SIG-M5 (cell line): ENCODE data around the gene SRRT.
"Not testable (repeated sequence)": the region's sequence is repeated elsewhere in the genome, so short reads cannot be mapped to it uniquely, and the experiment has no call there.

Experiments
- DNase-seq: peaks from one replicate; lab custom pipeline; 2025; lab: John Stamatoyannopoulos, UW

SRRT gene

DNA sequence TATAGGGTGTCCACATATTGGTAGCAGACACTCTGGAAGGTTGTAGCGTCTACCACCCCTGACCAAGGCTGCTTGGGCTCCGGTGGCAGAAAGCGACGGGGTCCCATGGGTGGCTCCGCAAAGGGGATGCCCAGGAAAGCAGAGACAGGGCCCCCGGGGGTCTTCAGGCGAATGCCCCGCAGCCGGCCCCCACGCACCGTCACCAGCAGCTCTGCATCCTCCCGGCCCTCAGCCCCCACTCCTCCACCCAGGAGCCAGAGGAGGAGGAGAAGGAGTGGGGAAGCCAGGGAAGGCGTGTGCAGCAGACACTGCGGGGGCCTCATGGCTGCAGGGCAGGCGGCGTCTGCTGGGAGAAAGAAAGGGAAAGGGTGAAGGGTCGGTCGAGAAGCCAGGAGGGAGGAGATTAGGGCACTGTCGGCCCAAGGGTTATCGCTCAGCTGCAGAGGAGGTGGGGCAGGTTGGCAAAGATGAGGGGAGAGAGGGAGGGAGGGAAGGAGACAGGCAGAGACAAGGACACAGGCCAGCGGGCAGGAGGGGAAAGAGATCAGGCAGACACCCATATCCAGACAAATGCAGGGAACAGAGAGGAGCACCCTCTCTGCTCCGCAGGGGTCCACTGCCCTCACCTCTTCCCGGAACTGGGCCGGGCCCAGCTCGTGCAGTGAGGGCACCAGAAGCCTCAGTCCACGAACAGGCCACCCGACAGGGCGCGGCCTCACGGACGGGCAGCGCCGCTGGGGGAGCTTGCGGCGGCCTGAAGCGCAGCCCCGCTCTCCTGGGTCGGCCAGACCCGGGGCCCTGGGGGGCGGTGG lies 19.2 kb downstream of the SRRT start:
- DNase-seq, result no peak

DNA sequence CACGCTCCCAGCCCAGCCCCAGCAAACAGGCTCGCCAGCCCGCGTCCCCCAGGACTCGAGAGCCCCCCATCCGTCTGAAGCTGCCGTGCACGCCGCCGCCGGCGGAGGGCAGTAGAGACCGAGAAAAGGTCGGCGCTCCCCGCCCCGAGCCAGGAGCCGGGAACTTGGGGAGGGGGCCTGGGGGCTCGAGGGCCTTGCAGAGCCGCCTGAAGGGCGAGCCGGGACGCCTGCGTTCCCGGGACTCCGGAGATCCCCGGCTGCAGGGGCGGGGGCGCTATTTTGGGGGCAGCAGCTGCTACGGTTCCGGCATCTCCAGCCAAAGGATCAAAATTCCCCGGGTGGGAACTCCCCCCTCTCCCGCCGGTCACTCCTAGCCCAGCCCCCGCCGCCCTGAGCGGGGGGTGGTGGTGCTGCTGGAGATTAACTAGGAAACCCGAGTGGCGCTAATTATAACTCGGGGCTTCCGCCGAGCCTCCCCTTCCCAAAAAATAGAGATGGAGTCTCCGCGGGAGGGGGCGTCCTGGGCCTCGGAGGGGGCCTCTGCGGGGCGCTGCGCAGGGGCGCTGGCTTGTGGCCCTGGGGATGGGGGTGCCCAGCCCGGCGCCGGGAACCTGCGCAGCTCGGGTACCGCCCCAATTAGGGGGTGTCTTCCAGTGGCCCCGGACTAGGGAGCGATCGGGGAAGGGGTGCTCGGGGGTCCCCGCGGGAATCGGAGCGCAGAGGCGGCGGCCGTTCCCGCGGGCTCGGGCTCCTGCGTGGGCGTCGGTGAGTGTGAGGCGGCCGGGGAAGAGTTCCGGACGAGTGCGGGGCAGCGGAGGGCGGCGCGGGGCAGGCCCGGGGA lies 20.2 kb downstream of the SRRT start:
- DNase-seq, result no peak

DNA sequence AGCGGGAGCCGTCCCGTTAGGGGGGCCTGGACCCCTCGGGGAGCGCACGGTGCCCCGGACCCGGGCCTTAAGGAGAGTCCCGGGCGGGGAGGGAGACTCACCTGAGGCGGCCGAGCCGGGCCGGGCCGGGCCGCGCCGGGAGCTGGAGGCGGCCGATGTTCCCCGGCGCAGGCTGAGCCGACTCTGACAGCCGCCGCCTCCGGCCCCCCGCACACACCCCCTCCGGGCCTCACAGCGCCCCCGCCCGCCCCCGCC lies 20.7 kb downstream of the SRRT start, which contains the start of gene ACHE:
Gene ACHE (minus strand): TSS at position 188 of the 255 bp plus-strand sequence. CDS start 1,656 bp downstream, outside the sequence.
- DNase-seq, result no peak

DNA sequence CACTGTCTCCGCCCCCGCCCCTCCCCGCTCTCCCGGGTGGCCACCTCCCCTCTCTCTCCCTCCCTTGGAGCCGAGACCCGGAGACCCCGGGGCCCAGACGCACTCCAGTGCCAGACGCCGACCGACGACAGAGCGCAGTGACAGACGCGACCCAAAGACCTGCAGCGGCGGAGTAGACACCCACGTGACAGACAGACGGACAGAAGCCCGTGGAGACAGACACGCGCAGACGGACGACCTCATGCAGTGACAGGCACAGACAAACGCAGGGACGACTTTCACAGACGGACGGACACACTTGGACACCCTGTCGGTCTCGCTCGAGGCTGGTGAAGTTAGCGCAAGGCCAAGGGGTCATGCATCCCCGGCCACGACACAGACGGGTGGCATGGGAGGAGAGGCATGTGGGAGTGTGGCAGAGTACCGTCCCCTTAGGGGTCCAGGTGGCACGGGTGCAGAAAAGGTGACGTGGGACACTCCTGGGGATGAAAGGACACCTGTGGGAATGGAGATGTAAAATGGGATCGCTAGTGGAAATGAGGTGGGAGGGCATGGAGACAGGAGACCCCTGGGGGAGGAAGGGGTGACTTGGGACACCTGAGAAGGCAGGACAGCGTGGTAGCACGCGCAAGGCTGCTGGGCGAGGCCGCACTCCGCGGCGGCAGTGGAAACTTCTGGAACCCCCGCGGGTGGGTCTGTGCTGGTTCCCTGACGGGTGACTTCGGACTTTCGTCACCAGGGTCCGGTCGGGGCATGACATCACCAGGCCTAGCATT lies 21.2 kb downstream of the SRRT start:
- DNase-seq, result no peak

DNA sequence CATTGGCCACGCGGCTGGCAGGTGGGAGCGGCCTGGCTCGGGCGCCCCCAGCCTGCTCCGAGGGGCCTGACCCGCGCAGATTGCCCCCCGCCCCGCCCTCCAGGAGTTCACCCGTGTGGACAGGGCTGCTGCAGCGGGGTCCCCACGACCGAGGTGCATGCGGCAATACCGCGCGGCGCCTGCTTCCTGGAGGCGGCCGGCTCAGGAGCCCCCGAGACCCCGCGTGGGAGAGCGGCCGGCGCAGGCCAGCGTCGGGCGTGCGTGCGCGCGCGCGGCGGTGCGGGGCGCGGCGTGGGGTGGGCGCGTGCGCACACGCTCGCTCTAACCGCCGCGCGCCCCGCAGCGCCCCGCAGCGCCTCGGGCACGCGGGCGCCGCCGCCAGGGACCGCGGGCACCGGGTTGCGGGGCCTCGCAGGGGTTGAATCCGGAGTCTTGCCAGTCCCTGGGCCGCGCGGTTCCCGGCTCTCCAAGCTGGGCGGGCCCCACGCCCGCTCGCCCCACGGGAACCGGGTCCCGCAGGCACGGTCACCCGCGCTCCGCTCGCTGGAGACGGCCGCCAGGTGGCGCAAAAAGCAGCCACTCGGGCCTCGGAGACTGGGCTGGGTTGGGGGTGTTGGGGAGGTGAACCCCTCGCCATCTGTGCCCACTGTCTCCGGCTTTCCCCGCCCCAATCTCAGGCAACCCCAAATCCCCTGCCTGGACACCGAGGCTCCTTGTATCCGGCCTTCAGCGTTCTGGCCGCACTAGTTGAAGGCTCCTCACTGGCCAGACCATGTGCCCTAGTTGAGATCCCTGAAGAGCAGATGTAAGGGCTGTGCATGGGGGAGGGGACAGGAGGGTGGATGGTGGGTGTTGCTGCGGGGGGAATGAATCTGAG lies 22.1 kb downstream of the SRRT start:
- no peak for DNase-seq

DNA sequence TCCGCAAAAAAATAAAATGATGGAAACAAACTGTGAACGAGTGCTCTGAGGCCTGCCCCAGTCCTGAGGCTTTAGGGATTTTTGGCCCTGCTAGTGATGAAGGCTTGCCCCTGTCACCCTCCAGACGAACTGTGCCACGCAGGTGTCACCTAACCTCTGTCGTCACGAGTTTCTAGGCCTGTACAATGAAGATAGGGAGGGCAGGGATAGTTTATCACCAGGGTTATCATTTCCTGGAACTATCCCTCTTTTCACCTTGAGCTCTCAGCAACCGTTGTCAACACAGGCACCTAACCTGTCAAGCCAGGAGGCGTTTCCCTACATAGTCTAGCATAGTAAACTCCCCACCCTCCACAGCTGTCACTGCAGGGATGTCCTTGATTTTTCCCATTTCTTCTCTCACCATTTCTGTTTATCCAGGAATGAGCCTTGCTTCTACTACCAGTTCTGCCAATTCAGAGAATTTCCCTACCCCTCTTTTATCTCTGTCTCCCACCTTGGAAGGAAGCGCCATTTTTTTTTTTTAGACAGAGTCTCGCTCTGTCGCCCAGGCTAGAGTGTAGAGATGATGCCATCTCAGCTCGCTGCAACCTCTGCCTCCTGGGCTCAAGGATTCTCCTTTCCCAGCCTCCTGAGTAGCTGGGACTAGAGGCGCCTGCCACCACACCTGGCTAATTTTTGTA lies 23.0 kb downstream of the SRRT start:
- DNase-seq, result no peak

DNA sequence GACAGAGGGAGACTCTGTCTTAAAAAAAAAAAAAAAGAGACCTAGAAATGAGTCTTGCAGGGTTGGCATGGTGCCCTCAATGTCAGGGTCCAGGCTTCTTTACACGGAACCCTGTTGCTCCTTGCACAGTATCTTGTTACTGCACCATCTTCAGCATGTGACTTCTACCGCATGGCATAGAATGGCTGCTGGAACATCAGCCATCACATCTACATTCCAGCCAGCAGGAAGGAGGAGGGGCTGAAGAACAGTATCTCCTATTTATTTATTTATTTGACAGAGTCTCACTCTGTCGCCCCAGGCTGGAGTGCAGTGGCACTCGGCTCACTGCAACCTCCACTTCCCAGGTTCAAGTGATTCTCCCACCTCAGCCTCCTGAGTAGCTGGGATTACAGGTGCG lies 24.5 kb downstream of the SRRT start:
- no peak for DNase-seq

DNA sequence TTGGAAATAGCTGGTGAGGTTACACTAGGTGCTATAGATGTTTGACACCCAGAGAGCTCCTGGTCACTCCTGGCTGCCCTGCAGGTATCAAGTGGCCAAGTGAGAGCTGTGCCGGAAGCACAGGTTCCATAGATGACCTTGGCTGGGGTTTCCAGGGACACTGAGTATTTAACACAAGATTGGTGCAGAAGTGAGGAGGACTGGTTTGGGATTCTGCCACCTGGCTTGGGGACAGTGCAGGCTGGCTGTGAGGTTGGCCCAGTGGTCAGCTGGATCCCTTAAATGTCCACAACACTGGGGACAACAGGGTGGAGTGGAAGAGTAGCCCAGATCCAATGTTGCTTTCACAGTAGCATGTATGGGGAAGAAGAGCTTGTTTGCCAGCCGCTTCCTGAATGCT lies 26.1 kb downstream of the SRRT start:
- no peak for DNase-seq

DNA sequence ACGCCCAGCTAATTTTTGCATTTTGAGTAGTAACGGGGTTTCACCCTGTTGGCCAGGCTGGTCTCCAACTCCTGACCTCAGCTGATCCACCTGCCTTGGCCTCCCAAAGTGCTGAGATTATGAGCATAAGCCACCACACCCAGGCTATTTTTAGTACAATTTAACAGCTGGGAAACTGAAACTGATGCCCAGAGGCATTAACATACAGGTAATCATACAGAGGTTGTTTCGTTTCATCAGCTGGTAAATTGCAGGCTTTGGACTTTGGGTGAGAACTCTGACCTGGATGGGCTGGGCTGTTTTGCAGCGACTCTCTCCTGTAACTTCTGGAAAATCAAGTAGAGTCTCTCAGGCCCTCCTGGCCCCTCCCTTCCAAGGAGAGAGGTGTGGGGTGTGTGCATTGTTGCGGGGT lies 27.0 kb downstream of the SRRT start:
- no peak for DNase-seq

DNA sequence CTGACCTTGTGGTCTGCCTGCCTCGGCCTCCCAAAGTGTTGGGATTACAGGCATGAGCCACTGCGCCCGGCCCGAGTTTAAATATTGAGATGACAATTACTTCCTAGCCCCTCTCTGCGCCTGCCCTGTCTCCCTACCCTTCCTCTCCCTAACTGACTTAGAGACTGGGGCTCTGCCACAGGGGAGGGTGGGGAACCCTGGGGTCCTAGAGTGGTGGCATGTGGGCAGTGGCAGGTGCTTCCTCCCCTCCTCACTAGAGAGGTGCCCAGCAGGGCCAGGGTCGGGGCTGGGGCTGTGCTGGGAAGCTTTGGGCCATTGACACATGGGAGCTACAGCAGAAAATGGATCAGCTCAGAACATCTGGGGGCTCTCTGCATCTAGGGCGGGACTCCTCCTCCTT lies 27.7 kb downstream of the SRRT start:
- no peak for DNase-seq

DNA sequence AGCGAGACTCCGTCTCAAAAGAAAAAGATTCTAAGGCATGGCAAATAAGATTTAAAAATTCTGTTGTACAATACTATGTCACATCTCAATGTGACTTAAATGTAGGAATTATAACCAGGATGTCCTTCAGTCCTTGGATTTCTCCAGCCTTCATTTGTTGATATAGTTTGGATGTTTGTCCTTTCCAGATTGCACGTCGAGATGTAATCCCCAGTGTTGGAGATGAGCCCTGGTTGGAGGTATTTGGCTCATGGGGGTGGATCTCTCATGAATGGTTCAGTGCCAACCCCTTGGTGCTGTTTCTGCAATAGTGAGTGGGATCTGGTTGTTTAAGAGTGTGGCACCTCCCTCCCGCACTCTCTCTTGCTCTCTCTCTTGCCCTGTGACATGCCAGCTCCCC lies 33.6 kb downstream of the SRRT start:
- DNase-seq, result no peak

DNA sequence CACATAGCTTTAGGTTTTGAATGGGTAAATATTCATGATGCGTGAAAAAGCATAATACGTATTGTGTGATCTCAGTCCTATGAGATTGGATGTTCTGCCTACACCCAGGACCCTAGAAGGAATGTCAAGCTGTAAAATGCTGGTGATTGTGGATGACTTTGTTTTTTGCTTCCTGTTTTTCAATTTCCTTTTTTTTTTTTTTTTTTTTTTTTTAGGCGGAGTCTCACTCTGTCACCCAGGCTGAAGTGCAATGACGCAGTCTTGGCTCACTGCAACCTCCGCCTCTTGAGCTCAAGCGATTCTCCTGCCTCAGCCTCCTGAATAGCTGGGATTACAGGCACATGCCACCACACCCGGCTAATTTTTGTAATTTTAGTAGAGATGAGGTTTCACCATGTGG lies 35.5 kb downstream of the SRRT start:
- not testable (repeated sequence) for DNase-seq

DNA sequence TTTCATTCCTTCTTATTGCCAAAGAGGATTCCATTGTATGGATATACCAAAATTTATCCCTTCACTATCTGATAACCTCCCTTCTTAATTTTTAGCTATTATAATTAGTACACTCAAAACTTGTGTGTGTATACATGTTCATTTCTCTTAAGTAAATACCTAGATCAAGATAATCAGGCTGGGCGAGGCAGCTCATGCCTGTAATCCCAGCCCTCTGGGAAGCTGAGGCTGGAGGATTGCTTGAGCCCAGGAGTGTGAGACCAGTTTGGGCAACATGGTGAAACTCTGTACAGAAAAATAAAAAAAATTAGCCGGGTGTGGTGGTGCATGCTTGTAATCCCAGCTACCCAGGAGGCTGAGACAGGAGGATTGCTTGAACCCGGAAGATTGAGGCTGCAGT lies 36.6 kb downstream of the SRRT start:
- no peak for DNase-seq

DNA sequence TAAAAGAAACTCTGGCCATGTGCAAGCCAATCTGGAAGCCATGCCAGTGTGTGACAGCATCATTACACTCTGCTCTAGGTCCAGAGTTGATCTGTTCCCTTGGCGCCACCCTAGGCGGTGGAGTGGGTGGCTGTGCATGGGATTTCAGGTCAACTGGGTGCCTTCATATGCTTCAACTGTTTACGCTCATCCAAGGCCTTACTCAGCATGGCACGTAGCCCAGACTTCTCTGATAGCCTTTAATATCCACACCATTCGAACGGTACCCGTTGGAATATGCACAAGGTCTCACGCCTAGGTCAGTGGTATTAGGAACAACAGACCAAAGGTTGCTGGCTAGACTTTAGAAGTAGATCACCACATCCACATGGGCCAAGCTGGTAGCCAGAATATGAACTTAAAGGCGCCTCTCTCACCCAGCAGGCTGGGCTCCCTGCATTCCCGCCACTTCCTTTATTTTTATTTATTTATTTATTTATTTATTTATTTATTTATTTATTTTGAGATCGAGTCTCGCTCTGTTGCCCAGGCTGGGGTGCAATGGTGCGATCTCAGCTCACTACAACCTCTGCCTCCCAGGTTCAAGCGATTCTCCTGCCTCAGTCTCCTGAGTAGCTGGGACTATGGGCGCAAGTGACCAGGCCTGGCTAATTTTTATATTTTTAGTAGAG lies 39.4 kb downstream of the SRRT start:
- no peak for DNase-seq

DNA sequence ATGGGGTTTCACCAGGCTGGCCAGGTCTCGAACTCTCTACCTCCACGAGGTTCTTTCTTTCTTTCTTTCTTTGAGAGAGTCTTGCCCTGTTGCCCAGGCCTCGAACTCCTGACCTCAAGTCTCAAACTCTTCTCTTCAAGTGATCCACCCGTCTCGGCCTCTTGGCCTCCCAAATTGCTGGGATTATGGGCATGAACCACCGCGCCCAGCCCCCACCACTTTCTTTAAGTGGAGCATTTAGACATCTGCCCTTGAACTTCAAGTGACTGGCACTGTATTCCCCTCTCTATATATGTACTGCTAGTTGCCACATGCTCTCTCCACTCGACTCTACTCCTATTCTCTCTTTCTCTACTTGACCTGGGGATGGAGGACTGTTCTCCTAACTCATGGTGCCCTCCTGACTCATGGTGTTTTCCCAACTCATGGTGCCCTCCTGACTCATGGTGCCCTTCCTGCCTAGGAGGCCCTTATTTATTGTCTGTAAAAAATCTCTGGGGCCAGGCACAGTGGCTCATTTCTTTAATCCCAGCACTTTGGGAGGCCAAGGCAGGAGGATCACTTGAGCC lies 40.1 kb downstream of the SRRT start:
- no peak for DNase-seq

DNA sequence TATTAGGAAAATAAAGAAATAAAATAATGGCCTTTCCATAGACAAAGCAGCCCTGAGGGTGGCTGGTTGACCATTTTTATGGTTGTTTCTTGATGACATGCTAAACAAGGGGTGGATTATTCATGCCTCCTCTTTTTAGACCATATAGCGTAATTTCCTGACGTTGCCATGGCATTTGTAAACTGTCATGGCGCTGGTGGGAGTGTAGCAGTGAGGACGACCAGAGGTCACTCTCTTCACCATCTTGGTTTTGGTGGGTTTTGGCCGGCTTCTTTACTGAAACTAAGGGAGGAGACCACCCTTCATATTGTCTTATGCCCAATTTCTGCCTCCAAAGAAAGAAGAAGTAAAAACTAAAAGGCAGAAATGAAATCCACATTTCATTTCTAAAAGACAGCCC lies 44.4 kb downstream of the SRRT start:
- not testable (repeated sequence) for DNase-seq

DNA sequence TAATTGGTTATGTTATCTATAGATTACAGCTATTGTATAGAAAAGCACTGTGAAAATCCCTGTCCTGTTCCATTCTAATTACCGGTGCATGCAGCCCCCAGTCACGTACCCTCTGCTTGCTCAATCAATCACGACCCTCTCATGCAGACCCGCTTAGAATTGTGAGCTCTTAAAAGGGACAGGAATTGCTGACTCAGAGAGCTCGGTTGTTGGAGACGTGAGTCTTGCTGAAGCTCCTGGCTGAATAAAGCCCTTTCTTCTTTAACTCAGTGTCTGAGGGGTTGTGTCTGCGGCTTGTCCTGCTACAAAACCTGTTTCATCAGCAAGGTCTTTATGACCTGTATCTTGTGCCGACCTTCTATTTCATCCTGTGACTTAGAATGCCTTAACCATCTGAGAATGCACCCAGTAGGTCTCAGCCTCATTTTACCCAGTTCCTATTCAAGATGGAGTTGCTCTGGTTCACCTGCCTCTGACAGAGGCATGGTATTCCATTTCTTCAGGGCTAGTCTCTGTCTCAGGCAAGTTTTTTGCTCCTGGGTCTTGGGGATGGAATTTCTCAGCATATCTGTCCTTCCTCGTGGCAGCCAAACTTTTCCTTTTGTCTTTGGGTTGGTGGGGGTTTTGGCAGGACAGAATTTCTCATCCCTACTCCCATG lies 45.0 kb downstream of the SRRT start:
- not testable (repeated sequence) for DNase-seq

DNA sequence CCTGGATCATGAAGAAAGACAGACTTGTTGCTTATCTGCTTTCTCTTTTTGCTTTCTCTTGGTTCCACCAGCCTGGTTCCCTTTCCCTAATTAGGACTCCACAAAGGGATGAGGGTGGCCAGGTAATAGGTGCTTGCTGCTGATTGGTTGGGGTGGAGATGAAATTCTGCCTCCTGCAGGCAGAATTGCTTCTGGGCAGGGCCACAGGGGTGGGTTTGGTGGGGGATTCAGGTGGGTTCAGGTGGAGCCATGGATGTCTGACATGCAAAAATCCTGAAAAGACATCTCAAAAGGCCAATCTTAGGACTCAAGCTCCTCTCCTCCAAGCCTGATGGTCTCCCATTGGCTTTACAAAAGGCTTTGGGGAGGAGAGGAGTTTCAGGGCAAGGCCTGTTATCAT lies 46.1 kb downstream of the SRRT start:
- no peak for DNase-seq

DNA sequence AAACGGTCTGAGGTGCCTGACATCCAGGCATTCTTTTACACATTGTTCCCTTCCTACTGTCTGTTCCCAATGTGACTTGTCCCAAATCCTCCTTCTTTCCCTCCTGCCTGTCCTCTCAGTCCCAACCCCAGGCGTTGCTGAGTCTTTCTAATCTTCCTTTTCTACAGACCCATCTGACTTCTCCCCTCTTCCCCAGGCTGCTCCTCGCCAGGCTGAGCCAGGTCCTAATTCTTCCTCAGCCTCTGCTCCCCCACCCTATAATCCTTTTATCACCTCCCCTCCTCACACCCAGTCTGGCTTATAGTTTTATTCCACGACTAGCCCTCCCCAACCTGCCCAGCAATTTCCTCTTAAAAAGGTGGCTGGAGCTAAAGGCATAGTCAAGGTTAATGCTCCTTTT lies 48.7 kb downstream of the SRRT start:
- DNase-seq, result not testable (repeated sequence)

DNA sequence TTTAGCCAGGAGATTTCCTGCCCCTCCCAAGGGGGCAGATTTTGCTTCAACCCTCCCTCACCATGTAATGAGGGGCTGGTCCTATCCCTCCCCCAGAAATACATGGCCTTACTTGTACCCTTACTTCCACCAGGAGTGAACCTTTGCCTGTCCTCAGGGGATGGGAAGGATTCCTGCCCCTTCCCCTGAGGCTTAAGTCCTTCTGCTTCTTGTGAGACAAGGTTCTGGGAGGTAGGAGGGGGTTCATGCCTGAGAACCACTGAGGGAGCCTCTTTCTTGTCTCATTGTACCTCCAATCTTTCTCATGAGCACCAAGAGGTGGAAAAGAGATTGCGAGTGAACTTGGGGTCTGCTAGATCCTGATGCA lies 54.9 kb downstream of the SRRT start:
- no peak for DNase-seq
